ENCODE data around the gene POT1.

- TF ChIP-seq POLR2AphosphoS5 (IDR thresholded peaks at IDR 0.05) = no peak
- no peak for TF ChIP-seq POLR2A (IDR thresholded peaks at IDR 0.05)
Measured at GRCh38 chr7:124811341-124811740, 118.3 kb downstream of the POT1 start.

Data from transverse colon (tissue), 3 donors.